ENCODE data around the gene BPIFA3. TPM values are rescaled to one million over a fixed set of nuclear protein-coding genes. Genes with fewer than 3 reads are reported as not detected.

Gene BPIFA3
- total RNA-seq, 1 donor from 2014 or later = not detected

GRCh38 chr20:33232486-33233072 is 15.4 kb downstream of the BPIFA3 start:
- ATAC-seq = peak; percentile 95 to 96
- Histone ChIP-seq H3K27ac (no peak overlapping the region), H3K27me3 (ENCODE audit: low read depth) (no peaks in the 10 kb centered on the region)

GRCh38 chr20:33233129-33233774 is 16.1 kb downstream of the BPIFA3 start:
- no peak overlapping the region for H3K27ac ChIP-seq
- H3K27me3 ChIP-seq (ENCODE audit: low read depth) = no peaks in the 10 kb centered on the region
- no peaks in the 10 kb centered on the region for H3K4me1 ChIP-seq
- intact Hi-C loops (cut with DNase I) = no loop called here
- no peaks in the 10 kb centered on the region for H3K9me3 ChIP-seq
- no peak overlapping the region for H3K4me3 ChIP-seq
- ATAC-seq (peak; percentile 26 to 33), DNase-seq (no peak)
- no peaks in the 10 kb centered on the region for H3K36me3 ChIP-seq
- no peak for TF ChIP-seq CTCF (IDR thresholded peaks at IDR 0.05)

More at GRCh38 chr20:33232486-33233072, 15.4 kb downstream of the BPIFA3 start:
- Histone ChIP-seq H3K4me1 (no peaks in the 10 kb centered on the region), H3K9me3 (no peaks in the 10 kb centered on the region), H3K36me3 (no peaks in the 10 kb centered on the region), H3K4me3 (no peak overlapping the region)
- intact Hi-C loops (cut with DNase I) = no loop called here
- no peak for TF ChIP-seq CTCF (IDR thresholded peaks at IDR 0.05)
- peak; percentile 59 for DNase-seq

GRCh38 chr20:33234050-33234449 is 16.9 kb downstream of the BPIFA3 start:
- Histone ChIP-seq H3K36me3 (no peaks in the 10 kb centered on the region), H3K4me1 (no peaks in the 10 kb centered on the region), H3K27ac (no peak overlapping the region), H3K4me3 (no peak overlapping the region), H3K9me3 (no peaks in the 10 kb centered on the region), H3K27me3 (ENCODE audit: low read depth) (no peaks in the 10 kb centered on the region)
- DNase-seq (no peak), ATAC-seq (no peak)
- TF ChIP-seq CTCF (IDR thresholded peaks at IDR 0.05) = no peak
- intact Hi-C loops (cut with DNase I) = no loop called here

- Histone ChIP-seq H3K9me3 (no peaks in the 10 kb centered on the region), H3K4me1 (no peaks in the 10 kb centered on the region), H3K4me3 (no peak within 1 kb of the TSS), H3K36me3 (no peaks in the 10 kb centered on the region), H3K27ac (no peak within 1 kb of the TSS), H3K27me3 (ENCODE audit: low read depth) (no peaks in the 10 kb centered on the region)
- intact Hi-C loops (cut with DNase I) = no loop called here
- no peak for DNase-seq
- no peak for TF ChIP-seq CTCF (IDR thresholded peaks at IDR 0.05)
- ATAC-seq = no peak
These were observed 18.5 kb downstream of the BPIFA3 start, which contains the start of gene BPIFA1 for GRCh38 chr20:33235696-33236095. TSS of gene BPIFA1 (plus strand) at chr20:33235996. CDS start at chr20:33237712, 1,716 bp downstream.

DNA sequence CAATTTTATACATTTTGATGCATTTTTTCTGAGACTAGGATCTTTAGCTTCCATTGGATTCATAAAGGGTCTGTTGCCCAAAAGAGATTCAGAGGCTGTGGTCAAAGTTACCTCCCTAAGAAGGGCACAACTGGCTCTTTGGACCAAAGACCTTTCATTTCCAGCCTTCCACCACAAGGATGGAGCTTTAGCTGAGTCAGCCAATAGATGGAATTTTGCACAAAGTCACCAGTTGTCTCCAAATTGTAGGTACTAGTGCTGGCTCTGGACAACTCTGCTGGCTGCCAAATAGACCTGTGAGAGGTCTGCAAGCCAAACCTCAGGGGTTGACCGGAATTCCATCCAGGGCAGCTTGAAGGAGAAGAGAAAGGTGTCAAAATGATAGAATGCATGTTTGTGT is 19.2 kb downstream of the BPIFA3 start:
- TF ChIP-seq CTCF (IDR thresholded peaks at IDR 0.05) = no peak
- no peaks in the 10 kb centered on the region for H3K4me1 ChIP-seq
- H3K4me3 ChIP-seq = no peak overlapping the region
- H3K9me3 ChIP-seq = no peaks in the 10 kb centered on the region
- intact Hi-C loops (cut with DNase I) = no loop called here
- no peak overlapping the region for H3K27ac ChIP-seq
- no peak for ATAC-seq
- no peak for DNase-seq
- no peaks in the 10 kb centered on the region for H3K27me3 ChIP-seq (ENCODE audit: low read depth)
- H3K36me3 ChIP-seq = no peaks in the 10 kb centered on the region
